OCI-LY3 (cell line): ENCODE results near the gene PRCC.

Experiments used
- H2AFZ ChIP-seq: fragments of 200-600, 300-600 bp; shearing (Covaris generic); 2 replicates; pipeline ENCODE4 v1.6.0; 2014; ENCODE audit warnings: antibody characterized with exemption, low read depth, low read length
- H3K27ac ChIP-seq: fragments of 200-600, 300-600 bp; sonication (generic); 2 replicates; pipeline ENCODE4 v1.5.1; 2014; ENCODE audit warnings: mild to moderate bottlenecking, low read length, moderate library complexity, mixed read lengths
- H3K27me3 ChIP-seq: fragments of 200-600, 300-600 bp; sonication (generic); 2 replicates; pipeline ENCODE4 v1.6.1; 2014; ENCODE audit warnings: low read depth, low read length, mixed read lengths
- H3K36me3 ChIP-seq: fragments of 200-600, 300-600 bp; sonication (generic); replicated peaks from 2 replicates; pipeline ENCODE3; 2014; ENCODE audit warnings: low read depth, low read length, mixed read lengths
- H3K4me1 ChIP-seq: fragments of 300-600, 200-600 bp; sonication (generic); 2 replicates; pipeline ENCODE4 v1.6.1; 2014; ENCODE audit warnings: low read length, mixed read lengths
- H3K4me2 ChIP-seq: fragments of 200-600, 300-600 bp; sonication (generic); 2 replicates; pipeline ENCODE4 v1.6.1; 2014; ENCODE audit warnings: low read length, mixed read lengths
- H3K4me3 ChIP-seq: fragments of 300-600, 200-600 bp; sonication (generic); 2 replicates; pipeline ENCODE4 v1.5.1; 2014; ENCODE audit warnings: antibody characterized with exemption, mild to moderate bottlenecking, low read length, moderate library complexity
- H3K79me2 ChIP-seq: fragments of 300-600, 200-600 bp; shearing (Covaris generic); 2 replicates; pipeline ENCODE4 v1.6.1; 2014; ENCODE audit warnings: mild to moderate bottlenecking, low read length, mixed read lengths
- H3K9ac ChIP-seq: fragments of 300-600, 200-600 bp; shearing (Covaris generic); 2 replicates; pipeline ENCODE4 v1.6.0; 2014; ENCODE audit warnings: mild to moderate bottlenecking, low read length, moderate library complexity
- H3K9me3 ChIP-seq: fragments of 200-600, 300-600 bp; shearing (Covaris generic); 2 replicates; pipeline ENCODE4 v1.6.1; 2014; ENCODE audit warnings: low read length, mixed read lengths; ENCODE audit not compliant: insufficient read depth
- H4K20me1 ChIP-seq: fragments of 200-600, 300-600 bp; sonication (generic); 2 replicates; pipeline ENCODE4 v1.6.1; 2016; ENCODE audit warnings: low read length, mixed read lengths; ENCODE audit not compliant: insufficient read depth
- CTCF ChIP-seq: fragments of 200-600, 300-600 bp; sonication (generic); IDR thresholded peaks from 2 replicates; pipeline ENCODE4 v1.5.1; 2014; ENCODE audit warnings: antibody characterized with exemption, low read length, low read depth
- EZH2phosphoT487 ChIP-seq: fragments of 200-600 bp; shearing (Covaris generic); IDR thresholded peaks from 2 replicates; pipeline ENCODE4 v1.6.1; 2018; ENCODE audit warnings: antibody characterized with exemption, mixed run types, low read depth

Gene PRCC

DNA sequence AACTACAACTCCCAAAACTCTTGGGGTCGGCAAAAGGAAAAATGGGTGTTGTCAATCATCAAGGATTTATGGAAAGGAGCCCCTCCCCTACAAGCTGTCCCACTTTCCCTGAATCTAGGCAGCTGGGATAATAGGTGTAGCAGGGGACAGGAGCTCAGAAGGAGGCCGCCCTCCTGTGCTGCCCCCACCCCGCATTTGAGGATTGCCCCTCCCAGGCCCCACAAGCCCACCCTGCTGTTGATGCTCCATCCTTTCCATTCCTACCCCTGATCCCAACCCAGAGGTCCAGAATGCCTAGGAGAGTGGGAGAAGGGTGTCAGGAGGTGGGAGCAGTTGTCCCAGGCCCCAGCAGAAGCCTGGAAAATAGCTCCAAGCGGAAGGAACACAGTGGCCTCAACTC, 24.5 kb upstream of the PRCC start:
- Histone ChIP-seq H3K9me3 (no peaks in the 10 kb centered on the region), H3K27ac (no peak overlapping the region), H3K79me2 (peaks cover 60% of the 10 kb centered on the region), H3K4me1 (peaks cover 32% of the 10 kb centered on the region), H4K20me1 (peaks cover 22% of the 10 kb centered on the region), H2AFZ (no peak overlapping the region), H3K4me3 (no peak overlapping the region), H3K36me3 (peaks cover 42% of the 10 kb centered on the region), H3K27me3 (no peaks in the 10 kb centered on the region), H3K4me2 (no peak overlapping the region), H3K9ac (no peak overlapping the region)
- TF ChIP-seq CTCF (no peak), EZH2phosphoT487 (no peak)

DNA sequence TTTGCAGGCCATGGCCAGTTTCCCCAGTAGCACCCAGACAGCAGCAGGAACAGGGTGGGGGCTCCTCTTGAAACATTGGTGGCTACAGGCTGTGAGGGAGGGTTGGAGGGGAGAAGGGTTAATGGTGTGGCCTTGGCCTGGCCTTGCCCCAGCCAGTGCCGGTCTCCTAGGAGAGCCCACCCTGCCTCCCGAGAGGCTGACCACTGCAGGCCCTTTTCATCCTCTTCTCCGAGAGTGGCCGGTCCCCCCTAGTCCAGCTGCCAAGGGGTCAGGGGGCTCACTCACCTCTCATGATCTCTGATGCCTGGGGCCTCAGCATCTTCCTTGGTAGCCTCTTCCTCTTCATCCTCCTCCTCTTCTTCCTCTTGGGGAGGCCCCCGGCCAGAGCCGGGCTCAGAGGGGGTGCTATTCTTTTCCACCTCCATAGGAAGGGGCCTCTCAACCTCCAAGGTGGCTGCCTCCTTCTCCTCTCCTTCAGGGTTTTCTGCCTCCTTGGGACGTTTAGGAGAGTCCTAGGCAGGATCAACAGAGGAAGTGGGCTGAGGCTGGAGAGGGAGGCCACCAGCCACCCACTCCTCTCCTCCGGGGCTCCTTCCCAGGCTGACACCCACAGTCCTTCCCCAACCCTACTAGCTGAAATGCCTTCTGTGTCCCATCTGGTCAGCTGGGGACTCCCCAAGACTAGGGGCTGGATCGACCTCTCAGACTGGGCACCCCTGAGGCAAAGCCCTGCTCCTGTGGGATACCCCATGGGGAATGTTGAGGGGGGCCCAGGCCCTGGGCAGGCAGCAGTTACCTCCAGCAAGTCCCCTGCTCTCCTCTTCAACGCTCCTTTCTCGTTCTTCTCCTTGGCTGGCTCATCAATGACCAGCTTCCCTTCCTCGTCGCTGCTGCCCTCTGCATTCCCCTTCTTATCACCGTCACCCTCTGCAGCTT, 23.7 kb upstream of the PRCC start:
- TF ChIP-seq EZH2phosphoT487 (no peak), CTCF (no peak)
- no peak overlapping the region for H3K4me2 ChIP-seq
- H3K4me3 ChIP-seq, result no peak overlapping the region
- H3K36me3 ChIP-seq, result peaks cover 36% of the 10 kb centered on the region
- H3K79me2 ChIP-seq, result peaks cover 65% of the 10 kb centered on the region
- H3K4me1 ChIP-seq, result peaks cover 41% of the 10 kb centered on the region
- H2AFZ ChIP-seq, result no peak overlapping the region
- no peaks in the 10 kb centered on the region for H3K9me3 ChIP-seq
- H4K20me1 ChIP-seq, result peaks cover 30% of the 10 kb centered on the region
- no peak overlapping the region for H3K9ac ChIP-seq
- H3K27me3 ChIP-seq, result no peaks in the 10 kb centered on the region
- H3K27ac ChIP-seq, result no peak overlapping the region

- peaks cover 30% of the 10 kb centered on the region for H4K20me1 ChIP-seq
- no peaks in the 10 kb centered on the region for H3K27me3 ChIP-seq
- H3K9me3 ChIP-seq, result no peaks in the 10 kb centered on the region
- peaks cover 65% of the 10 kb centered on the region for H3K79me2 ChIP-seq
- peaks cover 48% of the 10 kb centered on the region for H3K4me1 ChIP-seq
- no peak overlapping the region for H3K9ac ChIP-seq
- H3K4me3 ChIP-seq, result no peak overlapping the region
- no peak overlapping the region for H2AFZ ChIP-seq
- peaks cover 36% of the 10 kb centered on the region for H3K36me3 ChIP-seq
- H3K27ac ChIP-seq, result no peak overlapping the region
- no peak overlapping the region for H3K4me2 ChIP-seq
- TF ChIP-seq EZH2phosphoT487, result no peak
- no peak for TF ChIP-seq CTCF
Measured at GRCh38 chr1:156744344-156744743, 23.0 kb upstream of the PRCC start.

DNA sequence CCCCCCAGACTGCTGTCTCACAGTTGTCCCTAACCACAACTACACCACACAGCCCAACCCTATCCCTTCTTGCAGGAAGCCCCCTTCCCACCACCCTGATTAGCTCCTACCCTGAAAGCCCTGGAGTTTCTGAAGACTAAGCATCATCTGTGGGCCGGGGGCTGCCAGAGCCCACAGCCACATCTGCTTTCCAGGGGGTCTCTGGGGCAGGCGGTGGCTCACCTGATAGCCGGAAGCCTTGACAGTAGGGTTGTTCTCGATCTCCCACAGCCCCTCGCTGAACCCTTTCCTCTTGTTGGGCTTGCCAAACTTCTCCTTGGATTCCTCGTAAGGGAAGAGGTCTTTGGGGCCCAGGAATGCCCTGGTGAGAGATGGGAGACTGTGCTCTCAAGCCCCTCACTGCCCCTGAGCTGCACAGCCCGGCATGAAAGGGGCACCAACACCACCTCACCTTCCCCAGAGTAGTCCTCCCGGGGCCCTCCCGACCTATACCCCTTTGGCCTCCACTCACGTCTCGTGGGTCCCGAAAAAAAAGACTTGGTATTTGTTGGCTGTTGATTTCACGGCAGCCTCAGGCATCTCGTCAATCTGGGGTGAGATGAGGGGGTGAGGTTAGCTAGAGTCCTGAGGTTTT, 22.4 kb upstream of the PRCC start:
- no peak overlapping the region for H3K9ac ChIP-seq

More for the DNA sequence above, 22.4 kb upstream of the PRCC start:
- peaks cover 65% of the 10 kb centered on the region for H3K79me2 ChIP-seq
- H4K20me1 ChIP-seq, result peaks cover 30% of the 10 kb centered on the region
- no peaks in the 10 kb centered on the region for H3K9me3 ChIP-seq
- H3K4me3 ChIP-seq, result no peak overlapping the region
- no peak for TF ChIP-seq CTCF
- TF ChIP-seq EZH2phosphoT487, result no peak
- H3K36me3 ChIP-seq, result peaks cover 42% of the 10 kb centered on the region
- no peak overlapping the region for H3K27ac ChIP-seq
- H3K4me1 ChIP-seq, result peaks cover 49% of the 10 kb centered on the region
- no peak overlapping the region for H2AFZ ChIP-seq
- H3K27me3 ChIP-seq, result no peaks in the 10 kb centered on the region
- H3K4me2 ChIP-seq, result no peak overlapping the region
